ENCODE measurements around the gene TRAF6. TPM values are rescaled to one million over a fixed set of nuclear protein-coding genes. Genes with fewer than 3 reads are reported as not detected.
"Not testable (repeated sequence)": the region's sequence is repeated elsewhere in the genome, so short reads cannot be mapped to it uniquely, and the experiment has no call there.

Gene TRAF6
- total and polyA plus RNA-seq, 2 experiments from 2014 or later = 9.5 to 12.7 TPM

DNA sequence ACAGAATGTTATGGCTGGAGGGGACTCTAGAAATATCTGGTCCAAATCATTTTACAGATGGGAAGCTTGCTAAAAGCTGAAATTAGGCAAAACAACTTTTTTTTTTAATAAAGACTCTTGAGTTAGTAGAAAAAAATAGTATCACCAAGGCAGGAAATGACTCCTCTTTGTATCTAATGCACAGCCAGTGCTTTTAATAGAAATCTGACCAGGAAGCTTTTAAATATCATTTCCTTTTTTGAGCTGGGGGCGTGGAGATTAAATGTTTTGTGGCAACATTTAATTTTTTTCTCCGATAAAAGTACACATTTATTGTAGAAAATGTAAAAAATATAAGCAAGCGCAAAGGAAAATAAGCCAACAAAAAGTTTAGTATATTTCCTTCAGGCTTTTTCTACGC, 22.5 kb downstream of the TRAF6 start:
- Histone ChIP-seq H3K79me2 (no peaks in the 10 kb centered on the region), H3K4me2 (no peak overlapping the region), H3K36me3 (replicated peaks; ENCODE audit: insufficient read depth, low read depth) (no peaks in the 10 kb centered on the region), H3K9me3 (ENCODE audit: low read depth) (no peaks in the 10 kb centered on the region), H3K27me3 (no peaks in the 10 kb centered on the region), H3K4me3 (no peak overlapping the region), H3K4me1 (ENCODE audit: insufficient read depth) (no peaks in the 10 kb centered on the region), H4K20me1 (ENCODE audit: insufficient read depth, poor library complexity, severe bottlenecking) (no peaks in the 10 kb centered on the region), H3K9me2 (replicated peaks; ENCODE audit: insufficient read depth) (no peaks in the 10 kb centered on the region), H2AFZ (no peak overlapping the region), H3K27ac (no peak overlapping the region)
- DNase-seq (ENCODE audit: low spot score) = no peak
- no peak for TF ChIP-seq EZH2phosphoT487 (IDR thresholded peaks at IDR 0.05; ENCODE audit: low read depth, severe bottlenecking, unreplicated experiment)
- TF ChIP-seq, protein P1, sequence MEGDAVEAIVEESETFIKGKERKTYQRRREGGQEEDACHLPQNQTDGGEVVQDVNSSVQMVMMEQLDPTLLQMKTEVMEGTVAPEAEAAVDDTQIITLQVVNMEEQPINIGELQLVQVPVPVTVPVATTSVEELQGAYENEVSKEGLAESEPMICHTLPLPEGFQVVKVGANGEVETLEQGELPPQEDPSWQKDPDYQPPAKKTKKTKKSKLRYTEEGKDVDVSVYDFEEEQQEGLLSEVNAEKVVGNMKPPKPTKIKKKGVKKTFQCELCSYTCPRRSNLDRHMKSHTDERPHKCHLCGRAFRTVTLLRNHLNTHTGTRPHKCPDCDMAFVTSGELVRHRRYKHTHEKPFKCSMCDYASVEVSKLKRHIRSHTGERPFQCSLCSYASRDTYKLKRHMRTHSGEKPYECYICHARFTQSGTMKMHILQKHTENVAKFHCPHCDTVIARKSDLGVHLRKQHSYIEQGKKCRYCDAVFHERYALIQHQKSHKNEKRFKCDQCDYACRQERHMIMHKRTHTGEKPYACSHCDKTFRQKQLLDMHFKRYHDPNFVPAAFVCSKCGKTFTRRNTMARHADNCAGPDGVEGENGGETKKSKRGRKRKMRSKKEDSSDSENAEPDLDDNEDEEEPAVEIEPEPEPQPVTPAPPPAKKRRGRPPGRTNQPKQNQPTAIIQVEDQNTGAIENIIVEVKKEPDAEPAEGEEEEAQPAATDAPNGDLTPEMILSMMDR (IDR thresholded peaks at IDR 0.05; ENCODE audit: poor library complexity) = no peak
- TF ChIP-seq EZH2 (IDR thresholded peaks at IDR 0.05; ENCODE audit: borderline replicate concordance) = no peak
- 90% methylated on average over 4 of the region's 4 CpGs for WGBS (ENCODE audit: low lambda C conversion rate, missing lambda C conversion rate)

DNA sequence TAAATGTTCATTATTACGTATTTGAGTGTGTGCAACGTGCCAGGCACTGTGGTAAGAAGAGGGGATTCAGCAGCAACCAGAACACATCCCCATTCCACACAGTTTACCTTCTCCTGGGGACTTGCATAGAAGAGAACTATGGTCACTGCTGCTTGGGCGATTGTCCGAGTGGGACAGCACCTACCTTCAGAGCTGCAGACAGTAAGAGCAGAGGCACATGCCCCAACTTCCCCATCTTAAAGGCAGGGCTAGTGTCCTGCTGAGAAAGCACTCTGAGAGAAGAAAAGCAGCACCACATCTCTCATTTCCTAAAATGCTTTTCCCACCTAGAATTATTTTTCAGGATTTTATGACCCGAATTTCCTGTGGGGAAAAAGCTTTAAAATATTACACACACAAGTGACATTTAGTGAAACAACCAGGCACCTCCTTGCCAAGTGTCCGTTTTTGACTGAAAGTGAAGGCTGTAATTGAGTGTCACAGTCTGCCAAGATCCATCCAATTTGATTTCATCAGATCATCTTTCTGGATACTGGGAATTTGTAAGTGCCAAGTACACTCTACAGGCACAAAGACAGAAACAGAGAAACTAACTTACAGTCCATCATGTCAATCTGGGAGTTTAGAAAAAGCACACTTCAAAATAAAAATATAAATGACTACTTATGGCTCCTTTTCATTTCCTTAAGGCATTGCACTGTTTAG, 24.6 kb downstream of the TRAF6 start:
- Histone ChIP-seq H3K36me3 (replicated peaks; ENCODE audit: insufficient read depth, low read depth) (no peaks in the 10 kb centered on the region), H3K4me1 (ENCODE audit: insufficient read depth) (no peaks in the 10 kb centered on the region)
- TF ChIP-seq, protein P1 (IDR thresholded peaks at IDR 0.05; ENCODE audit: poor library complexity) = no peak
- TF ChIP-seq EZH2phosphoT487 (IDR thresholded peaks at IDR 0.05; ENCODE audit: low read depth, severe bottlenecking, unreplicated experiment) = no peak
- TF ChIP-seq EZH2 (IDR thresholded peaks at IDR 0.05; ENCODE audit: borderline replicate concordance) = no peak

DNA sequence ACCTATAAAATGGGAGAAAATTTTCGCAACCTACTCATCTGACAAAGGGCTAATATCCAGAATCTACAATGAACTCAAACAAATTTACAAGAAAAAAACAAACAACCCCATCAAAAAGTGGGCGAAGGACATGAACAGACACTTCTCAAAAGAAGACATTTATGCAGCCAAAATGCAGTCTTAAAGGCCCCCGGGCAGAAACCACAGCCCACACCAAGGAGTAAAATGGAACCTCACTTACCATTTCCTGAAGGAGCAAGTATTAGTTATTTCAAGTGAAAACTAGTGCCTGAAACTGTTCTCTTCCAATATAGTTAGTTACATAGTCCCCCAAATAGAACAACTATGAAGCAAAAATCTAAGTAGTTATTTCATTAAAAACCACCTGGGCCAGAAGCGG, 27.0 kb downstream of the TRAF6 start:
- H4K20me1 ChIP-seq (ENCODE audit: insufficient read depth, poor library complexity, severe bottlenecking); H3K79me2 ChIP-seq; H2AFZ ChIP-seq; H3K9me3 ChIP-seq (ENCODE audit: low read depth); H3K27me3 ChIP-seq; DNase-seq (ENCODE audit: low spot score); H3K27ac ChIP-seq; H3K9me2 ChIP-seq (replicated peaks; ENCODE audit: insufficient read depth); H3K4me3 ChIP-seq; H3K4me1 ChIP-seq (ENCODE audit: insufficient read depth); H3K4me2 ChIP-seq; H3K36me3 ChIP-seq (replicated peaks; ENCODE audit: insufficient read depth, low read depth): not testable (repeated sequence)
- 97% methylated on average over 3 of the region's 4 CpGs for WGBS (ENCODE audit: low lambda C conversion rate, missing lambda C conversion rate)

More for the DNA sequence above, 24.6 kb downstream of the TRAF6 start:
- WGBS (ENCODE audit: low lambda C conversion rate, missing lambda C conversion rate) = 95% methylated on average over 6 of the region's 6 CpGs
- Histone ChIP-seq H3K27me3 (no peaks in the 10 kb centered on the region), H3K9me2 (replicated peaks; ENCODE audit: insufficient read depth) (no peaks in the 10 kb centered on the region), H3K4me3 (no peak overlapping the region), H3K9me3 (ENCODE audit: low read depth) (no peaks in the 10 kb centered on the region), H3K79me2 (no peaks in the 10 kb centered on the region), H2AFZ (no peak overlapping the region), H3K27ac (no peak overlapping the region), H4K20me1 (ENCODE audit: insufficient read depth, poor library complexity, severe bottlenecking) (no peaks in the 10 kb centered on the region), H3K4me2 (no peak overlapping the region)
- DNase-seq (ENCODE audit: low spot score) = no peak

GRCh38 chr11:36480833-36481232, 29.2 kb downstream of the TRAF6 start:
- H3K27ac ChIP-seq = no peak overlapping the region
- H3K4me1 ChIP-seq (ENCODE audit: insufficient read depth) = no peaks in the 10 kb centered on the region
- H4K20me1 ChIP-seq (ENCODE audit: insufficient read depth, poor library complexity, severe bottlenecking) = no peaks in the 10 kb centered on the region
- no peaks in the 10 kb centered on the region for H3K79me2 ChIP-seq
- DNase-seq (ENCODE audit: low spot score) = no peak
- no peaks in the 10 kb centered on the region for H3K9me3 ChIP-seq (ENCODE audit: low read depth)
- H2AFZ ChIP-seq = no peak overlapping the region
- no peaks in the 10 kb centered on the region for H3K9me2 ChIP-seq (replicated peaks; ENCODE audit: insufficient read depth)
- no peaks in the 10 kb centered on the region for H3K36me3 ChIP-seq (replicated peaks; ENCODE audit: insufficient read depth, low read depth)
- H3K27me3 ChIP-seq = no peaks in the 10 kb centered on the region
- H3K4me2 ChIP-seq = no peak overlapping the region
- H3K4me3 ChIP-seq = no peak overlapping the region
- TF ChIP-seq EZH2 (IDR thresholded peaks at IDR 0.05; ENCODE audit: borderline replicate concordance) = no peak
- TF ChIP-seq EZH2phosphoT487 (IDR thresholded peaks at IDR 0.05; ENCODE audit: low read depth, severe bottlenecking, unreplicated experiment) = no peak
- TF ChIP-seq, protein P1 (IDR thresholded peaks at IDR 0.05; ENCODE audit: poor library complexity) = no peak

All from hepatocyte (in vitro differentiated cells).